HG03095 (cell line): Measurements from ENCODE around the gene COL23A1.
"Not testable (repeated sequence)": the region's sequence is repeated elsewhere in the genome, so short reads cannot be mapped to it uniquely, and the experiment has no call there.

ENCODE experiments used
- ATAC-seq: cut with Tn5 transposase; IDR thresholded peaks from one replicate; pipeline ENCODE4 v1.9.1; 2021; ENCODE audit warnings: moderate library complexity; ENCODE audit not compliant: unreplicated experiment

COL23A1 gene

GRCh38 chr5:178332210-178332641, 258.0 kb downstream of the COL23A1 start:
- no peak for ATAC-seq

GRCh38 chr5:178331491-178331996, 258.6 kb downstream of the COL23A1 start:
- ATAC-seq = no peak

DNA sequence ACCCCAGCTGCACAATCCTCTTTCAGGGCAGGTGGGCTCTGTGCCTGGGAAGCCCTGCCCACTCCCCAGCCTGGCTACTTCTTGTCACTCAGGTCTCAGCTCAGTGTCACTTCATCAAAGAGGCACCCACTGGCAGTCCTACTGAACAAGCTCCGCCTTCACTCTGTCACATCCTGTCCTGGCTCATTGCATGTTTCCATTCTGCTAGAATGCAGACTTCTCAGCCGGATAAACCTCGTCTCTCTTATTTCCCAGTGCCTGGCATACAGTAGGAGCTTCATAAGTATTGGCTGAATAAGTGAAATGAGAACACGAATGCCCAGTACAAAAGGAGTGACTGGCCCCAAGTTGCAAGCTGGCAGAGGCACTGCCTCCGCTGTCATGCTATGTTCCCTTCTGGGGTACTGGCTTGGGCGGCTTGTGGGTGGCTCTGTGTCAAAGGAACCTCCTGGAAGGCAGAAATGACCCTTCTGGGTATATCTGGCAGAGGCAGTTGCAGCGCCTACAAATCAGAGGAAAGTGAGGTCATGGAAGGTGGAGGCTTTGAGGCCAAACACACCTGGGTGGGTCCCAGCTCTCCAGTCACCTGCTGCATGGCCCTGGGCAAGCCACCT, 259.3 kb downstream of the COL23A1 start:
- ATAC-seq = no peak

- ATAC-seq = no peak
Measured at GRCh38 chr5:178328826-178329730, 261.1 kb downstream of the COL23A1 start.

DNA sequence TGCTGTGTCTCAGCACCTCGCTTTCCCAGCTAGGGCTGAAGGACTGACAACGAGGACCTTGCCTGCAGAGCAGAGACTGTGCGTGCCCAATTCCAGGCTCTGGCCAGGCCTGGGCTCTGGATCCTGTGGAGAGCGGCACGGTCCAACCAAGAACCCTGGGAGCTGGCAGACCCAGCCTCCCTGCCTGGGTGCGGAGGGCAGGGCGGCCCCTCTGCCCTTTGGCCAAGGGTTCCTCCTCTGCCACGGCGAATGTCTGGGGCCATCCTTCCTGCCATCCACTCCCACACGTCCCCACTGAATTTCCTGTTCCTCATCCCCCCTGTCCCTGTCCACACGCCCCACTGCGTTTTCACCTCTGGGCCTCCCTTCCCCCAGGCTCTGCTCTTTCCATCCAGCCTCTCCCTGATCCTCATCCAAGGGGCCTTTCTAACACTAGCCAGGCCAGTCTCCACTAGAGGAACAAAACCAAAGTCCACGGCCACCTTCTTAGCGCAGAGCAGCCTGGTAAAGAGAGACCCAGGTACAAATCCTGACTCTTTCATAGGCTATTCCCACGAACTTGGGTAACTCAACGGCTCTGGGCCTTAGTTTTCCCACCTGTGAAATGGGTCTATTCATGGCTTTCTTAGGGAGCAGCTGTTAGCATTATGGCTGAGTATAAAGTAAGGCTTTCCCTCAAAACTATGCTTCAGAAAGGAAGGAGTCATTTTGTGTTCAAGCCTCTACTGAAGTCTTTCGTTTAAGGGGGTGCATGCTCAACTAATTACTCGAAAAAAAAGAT, 262.1 kb downstream of the COL23A1 start:
- no peak for ATAC-seq

GRCh38 chr5:178327446-178327845, 262.7 kb downstream of the COL23A1 start:
- no peak for ATAC-seq

DNA sequence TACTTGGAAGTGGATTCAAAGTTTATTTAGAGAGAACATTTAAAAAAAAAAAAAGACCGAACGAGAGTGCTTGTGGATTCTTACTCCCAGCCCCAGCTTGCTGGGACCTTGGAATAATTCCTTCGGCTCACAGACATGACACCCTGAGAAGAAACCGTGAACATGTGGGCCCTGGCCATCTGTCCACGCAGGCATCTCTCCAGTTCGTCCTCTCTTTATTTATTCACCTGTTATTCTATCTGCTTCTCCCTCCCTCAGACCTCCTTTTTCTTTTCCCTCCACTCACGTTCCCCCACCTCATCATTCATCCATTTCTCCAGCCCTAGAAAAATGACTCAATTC, 263.8 kb downstream of the COL23A1 start:
- no peak for ATAC-seq

GRCh38 chr5:178325679-178326373, 264.4 kb downstream of the COL23A1 start:
- no peak for ATAC-seq

DNA sequence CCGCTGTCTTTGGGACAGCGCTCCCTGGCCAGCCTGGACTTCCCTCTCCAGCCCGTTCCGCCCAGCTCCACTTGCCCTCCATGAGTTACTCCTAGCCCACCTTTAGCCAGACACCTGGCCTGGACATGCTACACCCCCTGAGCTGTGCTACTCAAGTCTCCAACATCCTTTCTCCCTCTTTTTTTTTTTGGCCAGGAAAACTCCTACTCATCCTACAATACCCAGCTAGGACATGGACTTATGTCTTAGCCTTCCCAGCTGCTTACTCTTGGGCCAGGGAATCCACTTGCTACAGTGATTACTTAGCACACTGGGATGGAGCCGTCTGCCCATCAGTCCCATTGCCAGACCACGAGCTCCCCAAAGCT, 264.9 kb downstream of the COL23A1 start:
- ATAC-seq = no peak

DNA sequence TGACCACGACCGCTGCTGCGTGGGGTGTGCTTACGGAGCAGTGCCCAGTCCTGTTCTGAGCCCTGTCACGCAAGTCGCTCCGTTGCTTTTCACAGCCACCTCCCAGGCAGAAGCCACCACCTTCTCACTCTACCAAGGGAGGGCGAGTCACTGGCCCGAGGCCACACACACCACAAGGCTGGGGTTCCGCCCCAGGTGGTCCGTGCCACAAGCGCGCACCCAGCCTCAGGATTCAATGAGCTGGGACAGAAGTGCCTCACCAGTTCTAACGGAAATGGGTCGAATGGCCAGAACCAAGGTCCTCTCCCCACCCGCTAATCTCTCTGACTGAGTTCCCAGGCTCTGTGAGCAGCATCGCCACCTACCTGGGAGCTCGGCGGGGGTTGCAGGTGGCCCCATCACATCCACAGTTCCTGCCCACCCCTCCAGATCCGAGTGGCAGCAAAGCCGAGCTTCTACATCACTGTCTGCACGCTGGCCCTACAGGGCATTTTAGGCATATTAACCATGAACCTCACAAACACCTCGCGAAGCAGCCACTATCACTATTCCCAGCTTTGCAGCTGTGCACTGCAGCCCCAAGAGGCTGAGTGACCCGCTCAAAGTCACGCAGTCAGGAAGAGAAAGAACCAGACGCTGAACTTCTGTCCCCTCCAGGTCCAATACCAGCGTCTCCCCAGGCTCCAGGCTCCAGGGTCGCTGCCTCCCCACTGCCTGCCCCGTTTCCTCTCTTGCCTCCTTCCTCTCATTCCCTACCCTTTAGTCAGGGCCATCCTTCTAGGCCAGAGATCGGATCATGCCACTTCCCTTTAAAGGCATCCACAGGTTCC, 265.5 kb downstream of the COL23A1 start:
- ATAC-seq = peak; percentile 66

GRCh38 chr5:178323961-178324360, 266.2 kb downstream of the COL23A1 start:
- ATAC-seq = peak; percentile 44

DNA sequence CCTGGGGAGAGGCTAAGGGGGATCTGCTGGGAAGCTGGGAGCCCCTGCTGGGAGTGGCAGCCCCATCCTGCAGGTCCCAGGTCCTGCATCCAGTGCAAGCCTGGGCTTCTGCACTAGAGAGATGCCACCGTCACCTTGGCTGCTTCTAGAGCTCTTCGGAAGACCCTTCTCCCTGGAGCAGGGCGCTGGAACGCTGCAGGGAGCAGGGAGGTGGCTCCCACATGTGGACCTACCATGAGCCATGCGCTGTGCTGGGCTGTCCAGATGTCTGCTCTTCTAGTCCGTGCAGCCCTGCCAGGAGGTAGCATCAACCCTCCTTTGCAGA, 266.7 kb downstream of the COL23A1 start:
- ATAC-seq = no peak

- ATAC-seq = no peak
Measured at GRCh38 chr5:178322736-178323540, 267.3 kb downstream of the COL23A1 start.

DNA sequence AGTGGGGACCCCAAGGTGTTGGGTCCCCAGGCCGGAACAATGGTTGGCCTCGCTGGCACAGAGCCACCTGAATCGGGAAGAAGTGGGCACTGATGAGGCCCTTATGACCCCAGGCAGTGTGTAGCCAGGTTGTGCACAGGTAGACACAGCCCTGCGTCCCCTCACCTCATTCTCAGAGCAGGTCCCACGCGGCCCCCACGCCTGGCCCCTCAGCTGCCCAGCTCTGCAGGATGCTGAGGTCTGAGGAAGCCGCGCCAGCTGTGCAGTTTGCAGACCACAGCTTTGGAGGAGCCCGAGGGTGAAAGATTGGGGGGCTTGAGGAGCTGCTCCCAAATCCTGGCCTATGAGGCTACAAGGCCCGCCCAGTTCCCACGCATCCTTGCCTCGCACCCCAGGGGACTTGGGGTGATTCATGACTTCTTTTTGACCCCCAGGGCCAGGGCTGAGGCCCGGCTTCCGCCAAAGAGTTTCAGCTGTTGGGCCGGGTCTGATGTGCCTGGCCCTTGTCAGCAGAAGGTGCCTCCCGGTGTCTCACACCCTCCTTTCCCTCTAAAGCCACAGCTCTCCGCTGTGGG, 269.8 kb downstream of the COL23A1 start:
- ATAC-seq = no peak

DNA sequence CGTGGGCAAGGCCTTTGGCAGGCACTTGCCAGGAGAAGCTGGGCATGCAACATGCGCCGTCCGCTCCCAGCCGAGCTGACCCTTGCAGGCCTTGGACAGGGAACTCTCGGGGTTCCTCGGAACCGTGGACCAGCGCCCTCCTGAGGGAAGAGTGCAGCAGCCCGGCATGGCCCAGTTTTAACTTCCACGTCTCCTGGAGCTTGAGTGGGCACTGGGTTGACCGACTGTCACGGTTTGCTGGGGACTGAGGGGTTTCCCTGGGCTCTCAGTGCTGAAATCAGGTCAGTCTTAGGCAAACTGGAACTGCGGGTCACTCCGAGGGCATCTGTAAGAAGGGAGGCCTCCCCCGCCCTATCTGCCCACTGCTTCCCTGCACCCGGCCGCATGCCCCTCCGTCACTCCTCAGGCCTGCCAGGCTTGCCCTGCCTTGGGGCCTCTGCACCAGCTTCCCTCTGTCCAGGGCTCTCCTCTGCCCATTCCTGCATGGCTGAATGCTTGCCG, 270.6 kb downstream of the COL23A1 start:
- ATAC-seq = no peak

- no peak for ATAC-seq
Measured at GRCh38 chr5:178318893-178319292, 271.3 kb downstream of the COL23A1 start.

DNA sequence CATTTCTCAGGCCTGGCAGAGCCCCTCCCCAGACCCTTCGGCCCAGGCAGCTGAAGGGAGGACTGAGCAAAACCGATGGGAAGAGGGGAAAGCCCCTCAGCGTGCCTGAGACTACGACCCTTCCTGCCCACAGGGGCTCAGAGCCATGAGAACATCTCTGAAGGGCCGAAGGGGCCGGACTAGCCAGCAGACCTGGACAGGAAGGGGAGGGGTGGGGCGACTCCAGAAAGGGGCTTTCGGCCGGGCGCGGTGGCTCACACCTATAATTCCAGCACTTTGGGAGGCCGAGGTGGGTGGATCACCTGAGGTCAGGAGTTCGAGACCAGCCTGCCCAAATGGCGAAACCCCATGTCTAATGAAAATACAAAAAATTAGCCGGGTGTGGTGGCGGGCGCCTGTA, 271.8 kb downstream of the COL23A1 start:
- ATAC-seq = no peak

DNA sequence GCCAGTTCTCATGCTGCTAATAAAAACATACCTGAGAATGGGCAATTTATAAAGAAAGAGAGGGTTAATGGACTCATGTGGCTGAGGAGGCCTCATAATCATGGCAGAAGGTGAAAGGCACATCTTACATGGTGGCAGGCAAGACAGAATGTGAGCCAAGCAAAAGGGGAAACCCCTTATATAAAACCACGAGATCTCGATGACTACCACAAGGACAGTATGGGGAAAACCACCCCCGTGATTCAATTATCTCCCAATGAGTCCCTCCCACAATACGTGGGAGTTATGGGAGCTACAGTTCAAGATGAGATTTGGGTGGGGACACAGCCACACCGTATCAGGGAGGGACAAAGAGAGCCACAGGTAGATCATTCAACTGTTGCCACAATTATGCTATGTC, 272.5 kb downstream of the COL23A1 start:
- not testable (repeated sequence) for ATAC-seq
